A673 (cell line): Measurements from ENCODE around the gene HNRNPA0. TPM values are rescaled to one million over a fixed set of nuclear protein-coding genes. Genes with fewer than 3 reads are reported as not detected.

ENCODE experiments used
- BruUV-seq: library from RNA; stranded (reverse); fragments of 400-500 nt; replicated peaks from 2 replicates; lab custom pipeline; 2021; lab: Mats Ljungman, UMichigan
- CTCF ChIA-PET: fragments of 300-600 bp; sonication (Branson Sonifier 250); formaldehyde crosslinking; loops from one replicate; lab custom pipeline; 2022; ENCODE audit warnings: antibody characterized with exemption; lab: Charles Lee
- POLR2A ChIA-PET: fragments of 300-600 bp; sonication (Branson Sonifier 250); formaldehyde crosslinking; loops from one replicate; lab custom pipeline; 2022; ENCODE audit warnings: antibody characterized with exemption; ENCODE audit not compliant: low non-redundant PET; lab: Charles Lee
- DNase-seq: peaks from one replicate; pipeline ENCODE4 v3.0.0-alpha.2; 2015; ENCODE audit warnings: low spot score
- H3K27ac ChIP-seq: fragments of 200-600 bp; sonication (generic); 2 replicates; pipeline ENCODE4 v1.5.1; 2016; ENCODE audit warnings: mixed run types, low read depth, mild to moderate bottlenecking, mixed read lengths, antibody characterized with exemption, low read length; ENCODE audit not compliant: poor library complexity, severe bottlenecking
- H3K27me3 ChIP-seq: fragments of 200-600 bp; sonication (generic); replicated peaks from 2 replicates; pipeline ENCODE4 v1.6.1; 2017; ENCODE audit warnings: mixed run types, low read depth, mild to moderate bottlenecking, mixed read lengths, antibody characterized with exemption, low read length; ENCODE audit not compliant: insufficient read depth, poor library complexity
- H3K36me3 ChIP-seq: fragments of 200-600 bp; sonication (generic); 2 replicates; pipeline ENCODE4 v1.6.1; 2016; ENCODE audit warnings: mixed run types, mild to moderate bottlenecking, mixed read lengths, antibody characterized with exemption, low read length; ENCODE audit not compliant: insufficient read depth, poor library complexity, severe bottlenecking
- H3K4me1 ChIP-seq: fragments of 200-600 bp; sonication (generic); 2 replicates; pipeline ENCODE4 v1.6.1; 2017; ENCODE audit warnings: mixed run types, mild to moderate bottlenecking, mixed read lengths, antibody characterized with exemption, low read length; ENCODE audit not compliant: insufficient read depth, poor library complexity, severe bottlenecking
- H3K4me3 ChIP-seq: fragments of 200-600 bp; sonication (generic); 2 replicates; pipeline ENCODE4 v1.5.1; 2016; ENCODE audit warnings: low read depth, mixed run types, mild to moderate bottlenecking, mixed read lengths, low read length; ENCODE audit not compliant: poor library complexity, severe bottlenecking
- H3K9me3 ChIP-seq: fragments of 200-600 bp; sonication (generic); 2 replicates; pipeline ENCODE4 v1.6.1; 2016; ENCODE audit warnings: mixed run types, low read depth, mild to moderate bottlenecking, mixed read lengths, antibody characterized with exemption, low read length; ENCODE audit not compliant: poor library complexity, severe bottlenecking
- CTCF ChIP-seq: fragments of 300-800, 200-600 bp; sonication (generic); conservative IDR thresholded peaks from 2 replicates; pipeline ENCODE4 v1.5.1; 2017; ENCODE audit warnings: low read depth, mild to moderate bottlenecking, antibody characterized with exemption, low read length, moderate library complexity, mixed read lengths
- EZH2 ChIP-seq: fragments of 200-600 bp; sonication (generic); IDR thresholded peaks from 2 replicates; pipeline ENCODE4 v1.6.1; 2017; ENCODE audit warnings: borderline replicate concordance, low read depth, mild to moderate bottlenecking, mixed read lengths, antibody characterized with exemption, low read length; ENCODE audit not compliant: poor library complexity, severe bottlenecking
- intact Hi-C: fragments of 100-400 bp; cut with micrococcal nuclease; formaldehyde crosslinking; loops from one replicate; pipeline ENCODE4 v1.10.0; 2022; ENCODE audit not compliant: unreplicated experiment
- total RNA-seq: library from RNA; stranded (reverse); gene quantifications from 2 replicates; pipeline ENCODE4 v1.2.3, GENCODE V29; 2021

The HNRNPA0 gene
- total RNA-seq, 1 experiment from 2014 or later, result 56.2 TPM

GRCh38 chr5:137712139-137712667 is 42.0 kb downstream of the HNRNPA0 start:
- no TSS peak for BruUV-seq
- intact Hi-C loops, result no loop called here
- no peak for DNase-seq
- no peaks in the 10 kb centered on the region for H3K27me3 ChIP-seq
- CTCF ChIA-PET, result interaction anchor here (0.6 kb wide), 1 partner anchor 514 kb away, joined by 14 read pairs; no protein-coding TSS in a partner anchor
- TF ChIP-seq EZH2, result no peak
- no peak for TF ChIP-seq CTCF
- H3K4me1 ChIP-seq, result no peaks in the 10 kb centered on the region
- no peaks in the 10 kb centered on the region for H3K36me3 ChIP-seq
- POLR2A ChIA-PET, result no interaction called here
- H3K27ac ChIP-seq, result no peak overlapping the region
- H3K9me3 ChIP-seq, result no peaks in the 10 kb centered on the region
- H3K4me3 ChIP-seq, result no peak overlapping the region

GRCh38 chr5:137710086-137710485 is 44.1 kb downstream of the HNRNPA0 start:
- Histone ChIP-seq H3K27me3 (no peaks in the 10 kb centered on the region), H3K4me3 (no peak overlapping the region), H3K9me3 (no peaks in the 10 kb centered on the region), H3K27ac (no peak overlapping the region), H3K36me3 (no peaks in the 10 kb centered on the region), H3K4me1 (no peaks in the 10 kb centered on the region)
- intact Hi-C loops, result no loop called here
- TF ChIP-seq CTCF (no peak), EZH2 (no peak)
- ChIA-PET CTCF (no interaction called here), POLR2A (no interaction called here)
- DNase-seq, result no peak
- no TSS peak for BruUV-seq

GRCh38 chr5:137708796-137709559 is 45.2 kb downstream of the HNRNPA0 start:
- DNase-seq, result no peak
- Histone ChIP-seq H3K4me3 (no peak overlapping the region), H3K27ac (no peak overlapping the region), H3K4me1 (no peaks in the 10 kb centered on the region), H3K36me3 (no peaks in the 10 kb centered on the region), H3K9me3 (no peaks in the 10 kb centered on the region), H3K27me3 (no peaks in the 10 kb centered on the region)
- POLR2A ChIA-PET, result interaction anchor here (0.5 kb wide), 1 partner anchor 1097 kb away, joined by 5 read pairs; no protein-coding TSS in a partner anchor
- TF ChIP-seq CTCF, result no peak
- TF ChIP-seq EZH2, result no peak
- CTCF ChIA-PET, result no interaction called here
- intact Hi-C loops, result no loop called here
- BruUV-seq, result no TSS peak
